Glutamatergic neuron (in vitro differentiated cells): ENCODE measurements around the gene COL6A2. TPM values are rescaled to one million over a fixed set of nuclear protein-coding genes. Genes with fewer than 3 reads are reported as not detected.

Experiments
- DNase-seq: peaks from one replicate; pipeline ENCODE4 v3.0.0; 2022
- H3K27ac Mint-ChIP-seq: one replicate; pipeline ENCODE4 v1.8.0; 2020; ENCODE audit warnings: mild to moderate bottlenecking, mixed read lengths, inconsistent platforms; ENCODE audit not compliant: unreplicated experiment
- H3K27me3 Mint-ChIP-seq: one replicate; pipeline ENCODE4 v1.8.0; 2020; ENCODE audit warnings: mild to moderate bottlenecking, moderate library complexity, mixed read lengths, inconsistent platforms; ENCODE audit not compliant: unreplicated experiment
- H3K36me3 Mint-ChIP-seq: one replicate; pipeline ENCODE4 v1.8.0; 2020; ENCODE audit warnings: mild to moderate bottlenecking, mixed read lengths, inconsistent platforms; ENCODE audit not compliant: unreplicated experiment
- H3K4me1 Mint-ChIP-seq: one replicate; pipeline ENCODE4 v1.8.0; 2020; ENCODE audit warnings: mild to moderate bottlenecking, low read depth, mixed read lengths, inconsistent platforms; ENCODE audit not compliant: unreplicated experiment
- H3K4me3 Mint-ChIP-seq: one replicate; pipeline ENCODE4 v1.8.0; 2020; ENCODE audit warnings: mild to moderate bottlenecking, mixed read lengths, inconsistent platforms; ENCODE audit not compliant: unreplicated experiment
- H3K9me3 Mint-ChIP-seq: one replicate; pipeline ENCODE4 v1.8.0; 2020; ENCODE audit warnings: mild to moderate bottlenecking, moderate library complexity, mixed read lengths, inconsistent platforms; ENCODE audit not compliant: unreplicated experiment
- CTCF ChIP-seq: fragments of 200-600 bp; sonication (generic); IDR thresholded peaks from one replicate; pipeline ENCODE4 v1.5.0; 2021; ENCODE audit not compliant: partially characterized antibody, unreplicated experiment
- total RNA-seq: library from RNA; stranded (reverse); fragmentation: NEBNext Ultra II Directional; extraction: Animal tissue kit (Norgen Biotek cat#: 25700); gene quantifications from one replicate; pipeline ENCODE4 v1.2.1, GENCODE V29; 2021; ENCODE audit not compliant: unreplicated experiment

The COL6A2 gene
- total RNA-seq, 1 donor from 2014 or later = 55.2 TPM

- H3K36me3 Mint-ChIP-seq = no peaks in the 10 kb centered on the region
- H3K27me3 Mint-ChIP-seq = peaks cover 3% of the 10 kb centered on the region
- no peaks in the 10 kb centered on the region for H3K4me1 Mint-ChIP-seq
- no peak overlapping the region for H3K4me3 Mint-ChIP-seq
- DNase-seq = peak; percentile 8
- no peak overlapping the region for H3K27ac Mint-ChIP-seq
- H3K9me3 Mint-ChIP-seq = no peaks in the 10 kb centered on the region
- TF ChIP-seq CTCF = no peak
Observed at GRCh38 chr21:46128106-46128932, 30.4 kb downstream of the COL6A2 start.

- no peak overlapping the region for H3K27ac Mint-ChIP-seq
- H3K27me3 Mint-ChIP-seq = peaks cover 5% of the 10 kb centered on the region
- H3K36me3 Mint-ChIP-seq = no peaks in the 10 kb centered on the region
- H3K9me3 Mint-ChIP-seq = no peaks in the 10 kb centered on the region
- peak; percentile 22 for DNase-seq
- no peaks in the 10 kb centered on the region for H3K4me1 Mint-ChIP-seq
- no peak for TF ChIP-seq CTCF
- H3K4me3 Mint-ChIP-seq = no peak overlapping the region
Observed at GRCh38 chr21:46128933-46129571, 31.1 kb downstream of the COL6A2 start.

- Mint-ChIP-seq H3K4me3 (no peak overlapping the region), H3K9me3 (peaks cover under 1% of the 10 kb centered on the region), H3K4me1 (no peaks in the 10 kb centered on the region), H3K36me3 (no peaks in the 10 kb centered on the region), H3K27me3 (peaks cover 6% of the 10 kb centered on the region), H3K27ac (no peak overlapping the region)
- no peak for TF ChIP-seq CTCF
- peak; percentile 12 for DNase-seq
Observed at GRCh38 chr21:46129846-46130651, 32.1 kb downstream of the COL6A2 start.

- Mint-ChIP-seq H3K36me3 (no peaks in the 10 kb centered on the region), H3K27me3 (peaks cover 9% of the 10 kb centered on the region), H3K9me3 (peaks cover 4% of the 10 kb centered on the region), H3K27ac (no peak overlapping the region), H3K4me1 (no peaks in the 10 kb centered on the region), H3K4me3 (no peak overlapping the region)
- peak; percentile 18 for DNase-seq
- TF ChIP-seq CTCF = no peak
Observed at GRCh38 chr21:46130831-46131587, 33.1 kb downstream of the COL6A2 start.
